GM19351 (cell line): ENCODE measurements around the gene ASIP.
"Not testable (repeated sequence)": the region's sequence is repeated elsewhere in the genome, so short reads cannot be mapped to it uniquely, and the experiment has no call there.

Experiments used
- ATAC-seq: cut with Tn5 transposase; IDR thresholded peaks from one replicate; pipeline ENCODE4 v1.9.1; 2021; ENCODE audit warnings: mild to moderate bottlenecking, moderate library complexity; ENCODE audit not compliant: unreplicated experiment

ASIP gene

GRCh38 chr20:34240693-34241615 lies at the start of gene ASIP:
Gene ASIP, plus strand, starts transcription at chr20:34241423. Its CDS starts 18,952 bp downstream, at chr20:34260375.
- ATAC-seq: no peak

- no peak for ATAC-seq
Observed at GRCh38 chr20:34193051-34193450, 48.2 kb upstream of the ASIP start.

DNA sequence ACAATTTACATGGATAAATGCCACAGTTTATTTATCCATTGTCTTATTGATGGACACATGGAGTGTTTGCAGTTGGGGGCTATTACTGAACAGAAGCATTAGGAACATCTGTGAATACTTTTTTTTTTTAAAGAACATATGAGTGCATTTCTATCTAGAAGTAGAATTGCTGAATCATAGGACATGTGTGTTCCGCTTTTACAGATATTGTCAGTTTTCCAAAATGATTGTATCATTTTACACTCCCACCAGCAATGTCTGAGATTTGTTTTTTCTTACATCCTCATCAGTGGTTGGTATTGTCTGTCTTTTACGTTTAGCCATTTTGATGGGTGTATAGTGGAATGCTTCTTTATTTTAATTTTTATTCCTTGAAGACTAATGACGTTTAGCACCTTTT lies 42.0 kb upstream of the ASIP start:
- ATAC-seq: no peak

DNA sequence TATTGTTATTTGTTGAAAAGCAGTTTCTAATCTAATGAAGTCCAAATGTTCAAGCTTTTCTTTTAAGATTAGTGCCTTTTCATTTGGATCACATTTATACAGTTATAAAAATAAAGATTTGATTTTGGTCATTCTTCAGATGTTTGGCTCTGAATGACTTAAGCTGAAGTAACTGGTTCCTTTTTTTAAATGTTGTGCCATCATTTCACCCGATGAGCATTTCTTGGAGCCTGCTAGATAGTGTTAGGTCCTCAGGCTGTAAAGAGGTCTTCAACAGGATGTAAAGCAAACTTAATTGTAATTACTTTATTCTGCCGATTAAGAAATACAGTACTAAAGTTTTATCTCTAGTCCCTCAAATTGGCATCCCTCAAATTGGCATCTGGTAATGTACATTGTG lies 41.2 kb upstream of the ASIP start:
- no peak for ATAC-seq

- ATAC-seq: no peak
Observed at GRCh38 chr20:34201531-34201930, 39.7 kb upstream of the ASIP start.

DNA sequence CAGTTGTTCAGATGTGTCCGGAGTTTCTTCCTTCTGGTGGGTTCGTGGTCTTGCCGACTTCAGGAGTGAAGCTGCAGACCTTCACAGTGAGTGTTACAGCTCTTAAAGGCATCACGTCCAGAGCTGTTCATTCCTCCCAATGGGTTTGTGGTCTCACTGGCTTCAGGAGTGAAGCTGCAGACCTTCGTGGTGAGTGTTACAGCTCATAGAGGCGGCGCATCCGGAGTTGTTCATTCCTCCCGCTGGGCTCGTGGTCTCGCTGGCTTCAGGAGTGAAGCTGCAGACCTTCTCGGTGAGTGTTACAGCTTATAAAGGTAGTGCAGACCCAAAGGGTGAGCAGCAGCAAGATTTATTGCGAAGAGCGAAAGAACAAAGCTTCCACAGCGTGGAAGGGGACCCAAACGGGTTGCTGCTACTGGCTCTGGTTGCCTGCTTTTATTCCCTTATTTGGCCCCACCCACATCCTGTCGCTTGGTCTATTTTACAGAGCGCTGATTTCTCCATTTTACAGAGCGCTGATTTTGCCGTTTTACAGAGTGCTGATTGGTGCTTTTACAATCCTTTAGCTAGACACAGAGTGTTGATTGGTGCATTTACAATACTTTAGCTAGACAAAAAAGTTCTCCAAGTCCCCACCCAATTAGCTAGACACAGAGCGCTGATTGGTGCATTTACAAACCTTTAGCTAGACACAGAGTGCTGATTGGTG lies 35.9 kb upstream of the ASIP start:
- not testable (repeated sequence) for ATAC-seq

DNA sequence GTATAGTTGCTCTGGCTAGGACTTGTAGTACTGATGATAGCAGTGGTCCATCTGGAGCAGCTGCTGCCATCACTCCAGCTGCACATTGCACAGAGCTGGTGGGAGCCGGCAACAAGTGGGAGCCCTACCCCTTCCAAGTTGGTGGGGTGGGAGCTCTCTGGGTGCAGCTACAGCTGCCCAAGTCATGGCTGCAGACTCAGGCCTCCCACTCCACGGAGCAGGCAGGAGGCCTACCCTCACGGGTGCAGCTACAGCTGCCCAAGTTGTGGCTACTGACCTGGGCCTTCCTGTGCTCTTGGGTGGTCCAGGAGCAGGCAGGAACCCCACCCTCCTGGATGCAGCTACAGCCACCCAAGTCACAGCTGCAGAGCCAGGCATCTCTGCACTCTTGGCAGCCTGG lies 32.1 kb upstream of the ASIP start:
- ATAC-seq: no peak

- no peak for ATAC-seq
Observed at GRCh38 chr20:34210271-34210670, 31.0 kb upstream of the ASIP start.

DNA sequence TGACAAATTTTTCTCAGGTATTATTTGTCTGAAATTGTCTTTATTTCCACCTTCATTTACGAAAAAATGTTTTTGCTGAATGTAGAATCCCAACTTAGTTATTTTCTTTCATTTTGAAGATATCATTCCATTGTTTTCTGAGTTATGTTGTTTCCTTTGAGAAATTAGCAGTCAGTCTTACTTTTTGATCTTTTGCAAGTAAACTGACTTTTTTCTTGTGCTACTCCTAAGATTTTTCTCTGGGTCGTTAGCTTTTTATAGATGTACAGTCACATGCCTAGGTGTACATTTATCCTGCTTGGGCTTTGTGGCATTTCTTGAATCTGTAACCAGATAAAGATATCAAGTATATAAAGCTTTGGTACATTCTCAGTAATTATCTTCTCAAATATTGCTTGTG lies 29.6 kb upstream of the ASIP start:
- no peak for ATAC-seq

- ATAC-seq: no peak
Observed at GRCh38 chr20:34213213-34213612, 28.0 kb upstream of the ASIP start.

DNA sequence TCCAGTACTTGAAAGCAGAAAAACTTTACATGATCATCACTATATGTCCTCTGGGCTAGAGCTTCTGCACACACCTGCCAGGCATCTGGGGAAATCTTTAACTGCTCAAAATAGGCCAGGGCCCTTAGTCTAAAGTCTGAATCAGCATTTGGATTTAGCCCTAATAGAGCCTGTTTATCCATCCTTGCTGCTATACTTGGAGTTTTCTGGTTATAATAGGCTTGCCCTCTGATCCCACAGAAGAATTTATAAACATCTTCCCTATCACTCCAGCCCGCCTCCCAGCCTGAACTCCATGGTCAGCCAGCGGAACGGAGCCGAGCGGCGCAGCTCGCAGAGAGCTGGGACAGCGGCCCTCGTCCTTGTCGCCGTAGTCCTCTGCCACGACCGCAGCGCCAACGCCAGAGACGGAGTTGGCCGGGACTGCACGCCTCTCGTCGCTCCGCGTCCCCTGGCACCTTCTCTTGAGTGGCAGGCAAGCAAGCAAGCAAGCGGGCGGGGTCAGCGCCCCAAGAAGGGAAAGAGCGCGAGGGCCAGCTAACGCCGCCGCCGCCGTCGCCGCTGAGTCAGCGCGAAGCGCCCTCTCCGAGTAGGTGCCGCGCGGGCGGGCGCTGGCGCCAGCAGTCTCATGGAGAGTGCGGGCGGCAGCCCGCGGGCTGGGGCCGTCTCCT lies 25.4 kb upstream of the ASIP start:
- ATAC-seq: no peak

- no peak for ATAC-seq
Observed at GRCh38 chr20:34216382-34216742, 24.9 kb upstream of the ASIP start.

DNA sequence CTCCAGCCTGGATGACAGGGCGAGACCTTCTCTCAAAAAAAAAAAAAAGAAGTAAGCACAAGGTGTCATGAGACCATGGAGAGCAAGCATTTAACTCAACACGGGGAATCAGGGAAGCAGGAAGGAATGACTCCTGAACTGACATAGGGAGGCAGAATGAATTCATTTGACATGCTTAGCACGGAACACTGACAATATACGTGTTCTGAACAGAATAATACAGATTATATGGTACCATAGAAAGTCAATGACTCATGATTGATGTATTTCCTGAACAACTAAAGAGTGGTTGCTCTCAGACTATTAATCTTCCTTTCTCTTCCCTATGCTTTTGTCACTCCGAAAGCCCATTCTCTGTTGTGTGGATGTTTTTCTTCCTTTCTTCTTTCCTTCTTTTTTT lies 20.7 kb upstream of the ASIP start:
- no peak for ATAC-seq

GRCh38 chr20:34222208-34222607 lies 19.0 kb upstream of the ASIP start:
- ATAC-seq: no peak

- ATAC-seq: not testable (repeated sequence)
Observed at GRCh38 chr20:34224251-34224650, 17.0 kb upstream of the ASIP start.

DNA sequence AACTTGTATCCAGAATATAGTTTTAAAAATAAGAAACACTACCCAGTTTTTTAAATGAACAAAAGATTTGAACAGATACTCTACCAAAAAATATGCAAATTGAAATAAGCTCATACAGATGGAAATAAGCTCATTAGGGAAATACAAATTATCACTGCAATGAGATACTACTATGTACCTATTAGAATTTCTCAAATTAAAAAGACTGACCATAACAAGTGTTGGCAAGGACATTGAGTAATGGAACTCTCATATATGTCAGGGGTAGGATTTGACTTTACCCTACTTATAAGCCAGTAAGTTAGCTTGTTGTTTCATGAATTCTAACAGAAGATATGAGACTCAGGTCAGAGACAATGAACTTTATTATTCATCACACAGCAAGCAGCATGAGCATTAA lies 9.6 kb upstream of the ASIP start:
- ATAC-seq: no peak

DNA sequence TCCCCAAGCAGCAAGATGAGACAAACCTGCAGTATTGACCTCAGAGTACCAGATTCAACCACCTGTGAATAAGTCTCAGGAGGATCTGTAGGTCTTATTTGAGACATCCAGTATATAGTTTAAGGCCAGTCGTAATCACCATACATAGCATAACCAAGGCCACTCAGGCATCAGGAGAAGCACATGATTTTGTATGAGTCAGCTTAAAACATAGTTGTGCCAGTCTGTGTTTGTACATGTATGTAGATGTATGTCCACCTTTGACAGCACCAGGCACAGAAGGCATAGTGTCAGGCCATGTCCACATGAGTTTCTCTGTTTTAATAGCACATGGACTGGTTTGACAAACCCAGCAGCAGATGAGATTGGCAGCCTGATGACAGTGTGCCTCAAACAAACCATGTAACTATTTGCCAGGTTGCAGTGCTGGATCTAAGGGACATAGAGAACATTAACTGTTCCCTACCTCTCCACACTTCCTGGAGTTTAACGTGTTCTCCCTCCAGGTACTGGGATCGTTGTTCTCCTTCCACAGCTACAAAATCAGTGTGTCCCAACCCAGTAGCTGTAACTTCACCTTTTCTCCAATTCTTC lies 8.6 kb upstream of the ASIP start:
- ATAC-seq: no peak

DNA sequence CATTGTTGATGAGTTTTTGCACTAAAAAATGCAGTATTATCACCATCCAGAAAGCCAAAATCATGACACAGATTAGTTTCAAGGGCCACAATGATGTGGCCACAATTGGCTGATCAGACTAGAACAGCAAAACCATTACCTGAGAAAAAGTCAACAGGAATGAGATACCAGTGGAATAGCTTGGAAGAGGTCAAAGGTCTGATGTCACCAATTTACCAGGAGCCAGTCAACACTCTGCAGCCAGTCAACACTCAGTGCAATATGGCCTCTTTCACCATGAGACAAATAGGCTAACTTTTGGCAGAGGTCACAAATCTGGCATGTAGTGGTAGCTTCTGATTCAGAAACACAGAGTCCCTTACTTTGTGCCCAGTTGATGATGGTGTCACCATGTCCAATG lies 7.5 kb upstream of the ASIP start:
- no peak for ATAC-seq

DNA sequence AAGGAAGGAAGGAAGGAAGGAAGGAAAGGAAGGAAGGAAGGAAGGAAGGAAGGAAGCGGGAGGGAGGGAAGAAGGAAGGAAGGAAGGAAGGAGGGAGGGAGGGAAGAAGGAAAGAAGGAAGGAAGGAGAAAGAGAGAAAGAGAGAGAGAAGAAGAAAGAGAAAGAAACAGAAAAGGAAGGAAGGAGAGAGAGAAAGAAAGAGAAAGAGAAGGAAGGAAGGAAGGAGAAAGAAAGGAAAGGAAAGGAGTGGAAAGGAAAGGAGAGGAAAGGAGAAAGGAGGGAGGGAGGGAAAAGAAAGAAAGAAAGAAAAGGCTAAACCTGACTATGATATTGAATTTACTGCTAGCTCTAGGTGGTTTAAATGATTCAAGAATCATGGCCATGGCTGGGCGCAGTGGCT lies 5.3 kb upstream of the ASIP start:
- no peak for ATAC-seq

- ATAC-seq: no peak
Observed at GRCh38 chr20:34237942-34238341, 3.3 kb upstream of the ASIP start.

DNA sequence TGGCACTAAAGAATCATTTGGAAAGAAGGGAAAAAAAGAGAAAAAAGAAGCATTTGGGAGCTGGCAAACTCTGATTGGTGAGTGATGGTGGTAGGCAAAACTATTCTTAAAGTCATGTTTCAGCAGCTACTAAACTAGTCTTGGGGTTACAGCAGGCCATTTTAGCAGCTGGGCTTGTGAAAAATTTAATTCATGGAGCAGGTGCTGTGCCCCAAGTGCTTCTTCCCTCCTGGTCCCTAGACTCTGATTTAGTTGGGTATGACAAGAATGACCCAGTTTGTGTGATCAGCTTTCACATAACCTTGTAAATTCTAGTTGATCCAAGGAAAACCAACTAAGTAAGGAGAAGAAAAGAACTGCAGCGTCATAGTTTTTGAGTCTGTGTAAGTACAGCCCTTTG lies 1.1 kb upstream of the ASIP start:
- ATAC-seq: no peak
